ENCODE measurements around the gene ARL2BP.

Gene ARL2BP

GRCh38 chr16:57252148-57252721, 7.2 kb downstream of the ARL2BP start:
- H3K27ac ChIP-seq: no peak overlapping the region
- no peak for TF ChIP-seq CTCF (conservative IDR thresholded peaks at IDR 0.05)

GRCh38 chr16:57253466-57253865, 8.4 kb downstream of the ARL2BP start:
- no peak overlapping the region for H3K27ac ChIP-seq
- no peak for TF ChIP-seq CTCF (conservative IDR thresholded peaks at IDR 0.05)

- H3K27ac ChIP-seq: no peak overlapping the region
- no peak for TF ChIP-seq CTCF (conservative IDR thresholded peaks at IDR 0.05)
Observed at GRCh38 chr16:57255686-57256415, 10.8 kb downstream of the ARL2BP start.

- no peak for TF ChIP-seq CTCF (conservative IDR thresholded peaks at IDR 0.05)
- H3K27ac ChIP-seq: no peak overlapping the region
Observed at GRCh38 chr16:57256601-57257395, 11.7 kb downstream of the ARL2BP start.

- H3K27ac ChIP-seq: no peak overlapping the region
- no peak for TF ChIP-seq CTCF (conservative IDR thresholded peaks at IDR 0.05)
Observed at GRCh38 chr16:57257455-57258070, 12.5 kb downstream of the ARL2BP start.

- H3K27ac ChIP-seq: no peak overlapping the region
- no peak for TF ChIP-seq CTCF (conservative IDR thresholded peaks at IDR 0.05)
Observed at GRCh38 chr16:57258226-57258909, 13.3 kb downstream of the ARL2BP start.
